ENCODE data around the gene ERH. TPM values are rescaled to one million over a fixed set of nuclear protein-coding genes. Genes with fewer than 3 reads are reported as not detected.

Gene ERH
- total and polyA plus RNA-seq, 10 of the 15 experiments (the other 5 are each of a cell fraction or from before 2014, with no cell fraction given), result 255 to 852 (median 382) TPM

GRCh38 chr14:69400154-69400553, 2.1 kb upstream of the ERH start:
- no peak overlapping the region for H2AFZ ChIP-seq (ENCODE audit: control insufficient read depth, low read depth, low read length)
- no TSS peak for BruUV-seq (replicated peaks)
- POLR2A ChIA-PET, result interaction anchor here (0.5 to 0.7 kb wide), 3 partner anchors 13 to 49 kb away, joined by 3 to 5 read pairs (median 3); no protein-coding TSS in a partner anchor
- peaks cover 6% of the 10 kb centered on the region; the same call in 2 of the 3 replicates for H3K9me3 ChIP-seq (replicated peaks; ENCODE audit: control insufficient read depth, insufficient read depth, low read length)
- no peak overlapping the region for H3K9ac ChIP-seq (ENCODE audit: control insufficient read depth, insufficient read depth, low read length)
- FAIRE-seq (no peak), DNase-seq (ENCODE audit: low read depth, low spot score) (no peak), ATAC-seq (no peak)
- intact Hi-C loops (cut with micrococcal nuclease; ENCODE audit: unreplicated experiment) (loop anchor here (2.0 kb wide), 1 partner anchor 43 kb away; no protein-coding TSS in a partner anchor), in situ Hi-C loops (cut with MboI) (no loop called here)
- no peaks in the 10 kb centered on the region for H4K20me1 ChIP-seq (ENCODE audit: control insufficient read depth, insufficient read depth)
- peak overlapping the region; percentile 98 for H3K4me3 ChIP-seq
- RAD21 ChIA-PET (ENCODE audit: unreplicated experiment), result interaction anchor here (1.3 to 11.7 kb wide), 3 partner anchors 42 to 59 kb away, joined by 3 to 143 read pairs (median 7); no protein-coding TSS in a partner anchor
- H3K27ac ChIP-seq (ENCODE audit: control insufficient read depth, insufficient read depth), result no peak overlapping the region
- peak overlapping the region; percentile 96 for H3K4me2 ChIP-seq (ENCODE audit: control insufficient read depth, insufficient read depth)
- peaks cover 0 to 6% of the 10 kb centered on the region in 2 experiments; a peak in 1 of 4 replicates for H3K36me3 ChIP-seq (ENCODE audit: control insufficient read depth in 2 of 2, insufficient read depth in 2 of 2, low read length in 1 of 2)
- CTCF ChIA-PET, result interaction anchor here (1.2 to 2.7 kb wide), 2 partner anchors 53 to 60 kb away, joined by 3 to 12 read pairs; no protein-coding TSS in a partner anchor
- H3K79me2 ChIP-seq (ENCODE audit: control insufficient read depth, insufficient read depth, low read length), result peaks cover 89% of the 10 kb centered on the region
- TF ChIP-seq RELB (IDR thresholded peaks at IDR 0.05; ENCODE audit: low read depth) (no peak), PKNOX1 (IDR thresholded peaks at IDR 0.05) (peak; percentile 61; the same call in 1 of the 2 replicates)
- 98% methylated on average over 6 of the region's 6 CpGs for WGBS (ENCODE audit: insufficient coverage, insufficient replicate concordance, low lambda C conversion rate, missing lambda C conversion rate)
- H3K4me1 ChIP-seq (ENCODE audit: control insufficient read depth, insufficient read depth, low read length), result peaks cover 4% of the 10 kb centered on the region
- H3K27me3 ChIP-seq (replicated peaks in 1 of 2; ENCODE audit: control insufficient read depth in 2 of 2, insufficient read depth in 2 of 2, low read length in 1 of 2), result no peaks in the 10 kb centered on the region
- SMC1A ChIA-PET (ENCODE audit: uncharacterized antibody, unreplicated experiment), result interaction anchor here (0.6 to 3.4 kb wide), 6 partner anchors 9 to 275 kb away, joined by 3 to 15 read pairs (median 5); no protein-coding TSS in a partner anchor
